ENCODE measurements around the gene ARPC2.

Gene ARPC2

DNA sequence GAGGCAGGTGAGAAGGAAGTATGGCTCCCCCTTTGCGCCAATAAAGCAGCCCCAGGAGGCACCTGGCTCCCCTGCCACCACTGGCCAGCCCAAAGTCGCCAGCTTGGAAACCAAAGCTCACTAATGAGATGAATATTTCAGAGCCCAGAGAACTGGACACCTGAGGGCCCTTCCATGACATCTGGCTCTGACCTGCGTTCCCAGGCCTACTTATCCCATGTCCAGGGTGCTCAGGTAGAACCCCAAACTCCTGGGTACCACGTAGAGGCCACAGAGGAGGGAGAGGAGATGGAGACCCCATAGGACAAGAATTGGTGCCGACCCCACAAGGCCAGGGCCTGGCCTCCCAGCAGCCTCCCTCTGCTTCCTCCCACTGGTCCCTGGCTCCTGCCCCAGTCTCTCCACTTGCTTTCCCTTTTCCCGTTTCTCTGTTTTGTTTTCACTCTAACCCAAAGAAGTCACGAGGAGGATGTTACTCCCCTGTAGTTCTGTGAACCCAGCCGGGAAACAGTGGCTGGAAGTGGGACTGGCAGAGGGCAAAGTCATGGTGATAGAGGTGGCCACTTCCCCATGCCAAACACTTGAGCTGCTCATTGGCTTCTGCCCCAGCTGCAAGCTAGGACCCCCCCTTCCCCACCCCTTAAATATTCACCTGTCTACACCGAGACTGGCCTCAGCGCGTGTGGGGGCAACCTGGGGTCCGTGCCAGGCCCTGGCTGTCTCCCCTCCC lies 74.5 kb downstream of the ARPC2 start:
- no peak for DNase-seq

DNA sequence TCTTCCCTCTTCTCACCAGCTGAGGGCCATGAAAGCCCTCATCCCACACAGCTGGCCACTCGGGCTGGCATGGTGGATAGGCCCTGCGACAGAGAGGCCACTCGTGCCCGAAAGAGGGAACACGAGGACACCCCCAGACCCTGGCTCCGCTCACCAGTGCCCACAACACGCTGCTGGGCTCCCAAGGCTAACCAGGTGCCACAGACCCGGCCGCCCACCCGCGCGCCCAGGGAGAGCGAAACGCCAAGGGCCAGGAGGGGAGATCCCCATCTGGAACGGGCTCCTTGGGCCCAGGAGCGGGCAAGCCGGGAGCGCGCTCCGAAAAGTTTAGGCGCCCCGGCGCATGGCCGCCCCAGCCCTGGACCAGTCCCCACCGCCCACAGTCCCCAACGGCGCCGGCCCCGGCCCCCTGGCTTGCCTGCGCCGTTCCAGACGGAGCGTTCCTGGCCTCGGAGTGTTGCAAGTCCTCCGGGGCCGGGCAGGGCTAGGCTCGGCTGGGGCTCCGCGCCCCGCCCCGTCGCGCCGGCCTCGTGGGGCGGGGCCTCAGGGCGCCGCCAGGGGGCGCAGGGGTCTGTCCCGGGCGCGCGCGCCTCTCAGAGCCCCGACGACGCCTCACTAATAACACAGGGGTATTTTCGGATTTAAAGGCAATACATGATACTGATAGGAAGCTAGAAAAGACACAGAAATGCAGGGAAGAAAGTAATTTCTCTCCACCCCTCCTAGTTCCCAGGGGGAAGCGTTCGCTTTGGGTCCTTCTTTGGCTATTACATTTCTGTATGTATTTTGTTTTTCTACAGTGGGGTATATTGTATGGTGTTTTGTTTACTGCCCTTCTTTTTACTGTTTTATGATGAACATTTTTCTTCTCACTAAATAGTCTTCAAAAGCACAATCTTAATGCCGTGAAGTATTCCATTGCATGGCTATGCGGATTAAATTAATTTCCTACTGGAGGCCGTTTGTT lies 75.3 kb downstream of the ARPC2 start, which contains the start of gene TMBIM1:
TMBIM1 (minus strand) TSS at position 456 of the 967 bp plus-strand sequence. CDS start 10,362 bp downstream, outside the sequence.
- DNase-seq: peak; percentile 83

DNA sequence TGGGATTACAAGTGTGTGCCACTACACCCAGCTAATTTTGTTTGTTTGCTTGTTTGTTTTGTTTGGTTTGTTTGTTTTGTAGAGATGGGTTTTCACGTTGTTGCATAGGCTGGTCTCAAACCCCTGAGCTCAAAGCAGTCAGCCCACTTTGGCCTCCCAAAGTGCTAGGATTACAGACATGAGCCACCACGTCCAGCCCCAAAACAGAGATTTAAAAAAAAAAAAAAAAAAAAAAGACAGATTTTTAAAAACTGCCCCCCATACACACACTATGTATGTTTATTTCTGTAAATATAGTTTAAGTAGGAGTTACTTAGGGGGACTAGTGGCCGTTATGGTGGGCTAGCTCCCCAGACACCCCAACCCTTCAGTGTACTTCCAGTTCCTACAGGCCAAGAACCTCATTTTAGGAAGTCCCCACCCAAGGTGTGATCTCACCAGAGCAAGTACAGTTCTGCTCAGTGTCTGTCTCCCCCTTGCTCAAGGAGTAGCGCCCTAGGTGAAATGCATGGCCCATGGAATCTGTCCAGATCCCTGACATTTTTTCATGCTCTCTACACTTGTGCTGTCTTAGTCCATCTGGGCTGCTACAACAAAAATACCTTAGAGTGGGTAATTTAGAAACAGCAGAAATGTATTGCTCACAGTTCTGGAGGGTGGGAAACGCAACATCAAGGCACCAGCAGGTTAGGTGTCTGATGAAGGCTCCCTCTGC lies 76.9 kb downstream of the ARPC2 start:
- DNase-seq: no peak

DNA sequence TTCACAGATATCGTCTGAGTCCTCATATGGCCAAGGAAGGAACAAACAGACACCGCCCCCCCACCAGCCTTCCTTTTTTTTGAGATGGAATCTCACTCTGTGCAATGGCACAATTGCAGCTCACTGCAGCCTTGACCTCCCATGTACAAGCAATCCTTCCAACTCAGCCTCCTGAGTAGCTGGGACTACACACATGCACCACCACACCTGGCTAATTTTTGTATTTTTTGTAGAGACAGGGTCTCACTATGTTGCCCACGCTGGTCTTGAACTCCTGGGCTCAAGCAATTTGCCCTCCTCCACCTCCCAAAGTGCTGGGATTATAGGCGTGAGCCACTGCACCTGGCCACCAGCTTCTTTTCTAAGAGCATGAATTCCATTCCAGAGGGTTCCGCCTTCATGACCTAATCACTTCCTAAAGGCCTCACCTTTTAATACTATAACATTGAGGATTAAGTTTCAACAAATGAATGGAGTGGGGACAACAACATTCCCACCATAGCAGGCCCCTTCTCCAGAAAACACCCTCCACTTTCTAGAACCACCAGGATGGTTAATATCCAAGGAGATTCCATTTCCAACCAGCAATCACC lies 77.5 kb downstream of the ARPC2 start:
- no peak for DNase-seq

DNA sequence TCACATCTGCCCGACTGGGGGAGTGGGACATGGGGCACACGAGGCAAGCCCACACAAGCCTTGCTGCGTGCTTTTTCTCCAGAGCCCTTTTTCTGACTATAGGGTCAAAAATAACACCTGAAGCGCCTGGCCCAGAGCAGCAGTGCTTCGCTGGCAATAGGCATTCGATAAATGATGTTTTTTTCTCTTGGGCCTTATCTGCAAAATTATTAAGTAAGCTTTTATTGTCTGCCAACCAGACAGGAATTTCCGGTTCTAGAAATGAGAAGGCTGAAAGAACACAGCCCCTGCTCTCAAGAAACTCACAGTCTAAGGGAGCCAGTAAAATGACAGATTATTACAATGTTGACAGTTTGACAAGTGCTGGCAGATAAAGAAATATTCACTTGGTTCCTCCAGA lies 78.0 kb downstream of the ARPC2 start:
- DNase-seq: no peak

DNA sequence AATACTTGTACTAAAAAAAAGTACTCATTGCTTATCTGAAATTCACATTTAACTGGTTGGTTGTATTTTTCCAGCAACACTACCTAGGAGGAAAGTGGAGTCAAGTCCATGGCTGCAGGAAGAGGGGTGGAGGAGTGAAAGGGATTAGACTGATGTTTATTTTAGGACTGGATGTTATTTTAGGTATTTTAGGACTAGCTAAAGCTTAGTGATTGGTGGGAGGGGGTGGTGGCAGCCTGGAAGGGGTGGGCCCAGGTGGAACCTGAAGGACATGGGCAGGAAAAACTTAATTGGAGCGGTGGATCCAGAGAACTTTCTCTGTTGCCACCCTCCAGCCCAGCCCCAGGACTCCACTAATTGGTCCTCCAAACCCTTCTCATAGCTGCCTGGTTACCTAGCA lies 79.2 kb downstream of the ARPC2 start:
- DNase-seq: no peak

DNA sequence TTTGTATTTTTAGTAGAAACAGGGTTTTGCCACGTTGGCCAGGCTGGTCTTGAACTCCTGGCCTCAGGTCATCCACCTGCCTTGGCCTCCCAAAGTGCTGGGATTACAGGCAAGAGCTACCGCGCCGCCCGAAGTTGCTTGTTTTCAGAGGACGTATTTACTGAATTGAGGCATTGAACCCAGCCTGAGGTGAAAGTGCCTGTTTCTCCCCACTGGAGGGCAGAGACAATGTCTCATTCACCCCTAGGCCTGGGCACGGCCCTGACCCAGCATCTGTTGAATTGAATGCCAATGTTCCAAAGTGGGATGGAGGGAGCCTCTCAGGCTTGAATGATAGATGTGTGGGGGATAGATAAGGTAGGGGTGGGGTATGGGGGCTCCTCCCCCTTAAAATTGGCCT lies 79.9 kb downstream of the ARPC2 start:
- DNase-seq: no peak

DNA sequence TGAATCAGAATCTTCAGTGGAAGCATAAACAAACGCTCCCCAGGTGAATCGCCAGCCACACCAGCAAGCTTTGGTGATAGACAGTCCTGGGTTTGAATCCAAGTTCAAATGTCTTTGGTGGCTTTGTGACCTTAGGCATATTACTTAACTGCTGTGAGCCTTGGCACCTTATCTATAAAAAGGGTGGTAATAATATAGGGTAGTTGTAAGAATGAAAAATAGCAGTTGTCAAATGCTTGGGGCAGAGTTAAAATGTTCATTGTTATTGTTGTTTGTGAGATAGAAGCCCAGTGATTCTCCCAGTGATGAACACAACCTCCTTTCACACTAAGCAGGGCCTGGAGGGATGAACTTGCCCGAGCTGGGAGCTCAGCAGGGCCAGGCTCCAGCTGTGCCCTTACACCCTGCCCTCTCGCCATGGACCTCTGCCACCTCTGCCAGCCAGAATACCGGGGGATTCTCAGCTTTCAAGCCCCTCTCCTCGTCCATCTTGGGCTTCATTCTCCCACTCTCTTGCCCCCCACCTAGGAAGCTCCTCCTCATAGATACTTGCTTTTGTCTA lies 81.4 kb downstream of the ARPC2 start:
- no peak for DNase-seq

DNA sequence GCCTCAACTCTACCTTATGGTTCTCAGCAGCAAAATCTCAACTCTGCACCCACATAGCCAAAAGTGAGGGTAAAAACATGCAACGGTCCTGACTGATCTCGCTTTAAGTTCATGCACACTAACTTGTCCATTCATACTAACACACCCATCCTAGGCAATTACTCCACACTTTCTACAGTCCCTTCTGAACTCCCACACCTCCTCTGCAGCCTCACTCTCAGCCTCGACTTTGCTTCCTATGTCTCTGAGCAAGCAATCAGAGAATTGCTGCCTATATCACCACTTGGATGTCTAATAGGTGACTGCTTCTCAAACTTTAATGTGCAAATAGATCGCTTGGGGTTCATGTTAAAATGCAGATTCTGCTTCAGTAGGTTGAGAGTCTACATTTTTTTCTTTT lies 83.2 kb downstream of the ARPC2 start:
- no peak for DNase-seq

DNA sequence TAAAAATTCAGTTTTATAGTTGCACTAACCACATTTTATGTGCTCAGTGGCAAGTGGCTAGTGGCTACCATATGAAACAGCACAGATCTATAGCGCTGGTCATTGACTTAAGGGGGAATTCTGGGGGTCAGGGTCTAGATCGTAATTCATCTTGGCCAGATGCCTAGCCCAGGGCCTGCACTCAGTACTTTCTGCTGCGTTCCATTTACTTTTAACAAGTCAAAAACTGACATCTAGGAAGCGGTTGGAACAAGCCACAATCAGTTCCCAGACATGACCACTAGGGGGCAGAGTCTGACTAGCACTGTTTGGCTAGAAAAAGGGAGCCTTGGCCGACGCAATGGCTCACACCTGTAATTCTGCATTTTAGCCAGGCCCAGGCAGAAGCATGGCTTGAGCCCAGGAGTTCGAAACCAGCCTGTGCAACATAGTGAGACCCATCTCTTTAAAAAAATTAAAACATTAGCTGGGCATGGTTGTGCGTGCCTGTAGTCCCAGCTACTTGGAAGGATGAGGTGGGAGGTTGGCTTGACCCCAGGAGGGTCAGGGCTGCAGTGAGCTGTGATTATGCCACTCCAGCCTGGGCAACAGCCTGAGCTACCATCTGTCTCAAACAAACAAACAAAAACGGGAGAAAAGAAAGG lies 84.3 kb downstream of the ARPC2 start:
- peak; percentile 90 for DNase-seq
